ENCODE data around the gene GTF2H4.

The GTF2H4 gene

GRCh38 chr6:30945281-30945680, 37.3 kb downstream of the GTF2H4 start:
- H3K9ac ChIP-seq (ENCODE audit: low read depth, low read length): no peak overlapping the region
- no peaks in the 10 kb centered on the region for H3K36me3 ChIP-seq (ENCODE audit: control insufficient read depth, insufficient read depth, low read length)
- no peak overlapping the region for H3K27ac ChIP-seq (ENCODE audit: low read depth, low read length)
- H3K4me1 ChIP-seq (ENCODE audit: control insufficient read depth, insufficient read depth, low read length): peaks cover 11% of the 10 kb centered on the region
- H3K27me3 ChIP-seq (ENCODE audit: control insufficient read depth, insufficient read depth, low read length): no peaks in the 10 kb centered on the region
- no peak overlapping the region for H3K4me3 ChIP-seq (ENCODE audit: low read depth, low read length)
- H3K9me3 ChIP-seq (ENCODE audit: control insufficient read depth, insufficient read depth, low read length): no peaks in the 10 kb centered on the region

GRCh38 chr6:30947231-30947630, 39.2 kb downstream of the GTF2H4 start:
- Histone ChIP-seq H3K4me3 (ENCODE audit: low read depth, low read length) (no peak overlapping the region), H3K27me3 (ENCODE audit: control insufficient read depth, insufficient read depth, low read length) (no peaks in the 10 kb centered on the region), H3K9me3 (ENCODE audit: control insufficient read depth, insufficient read depth, low read length) (no peaks in the 10 kb centered on the region), H3K4me1 (ENCODE audit: control insufficient read depth, insufficient read depth, low read length) (peaks cover 7% of the 10 kb centered on the region), H3K27ac (ENCODE audit: low read depth, low read length) (no peak overlapping the region), H3K36me3 (ENCODE audit: control insufficient read depth, insufficient read depth, low read length) (no peaks in the 10 kb centered on the region), H3K9ac (ENCODE audit: low read depth, low read length) (no peak overlapping the region)

- no peak overlapping the region for H3K9ac ChIP-seq (ENCODE audit: low read depth, low read length)
- H3K4me1 ChIP-seq (ENCODE audit: control insufficient read depth, insufficient read depth, low read length): no peaks in the 10 kb centered on the region
- H3K36me3 ChIP-seq (ENCODE audit: control insufficient read depth, insufficient read depth, low read length): no peaks in the 10 kb centered on the region
- H3K27me3 ChIP-seq (ENCODE audit: control insufficient read depth, insufficient read depth, low read length): peaks cover 5% of the 10 kb centered on the region; the same call in 1 of the 2 replicates
- no peak overlapping the region for H3K4me3 ChIP-seq (ENCODE audit: low read depth, low read length)
- no peaks in the 10 kb centered on the region for H3K9me3 ChIP-seq (ENCODE audit: control insufficient read depth, insufficient read depth, low read length)
- no peak overlapping the region for H3K27ac ChIP-seq (ENCODE audit: low read depth, low read length)
Measured at GRCh38 chr6:30948811-30949210, 40.8 kb downstream of the GTF2H4 start.

GRCh38 chr6:30951907-30952469, 44.0 kb downstream of the GTF2H4 start:
- H3K36me3 ChIP-seq (ENCODE audit: control insufficient read depth, insufficient read depth, low read length): no peaks in the 10 kb centered on the region
- H3K27ac ChIP-seq (ENCODE audit: low read depth, low read length): no peak overlapping the region
- no peaks in the 10 kb centered on the region for H3K9me3 ChIP-seq (ENCODE audit: control insufficient read depth, insufficient read depth, low read length)
- H3K4me1 ChIP-seq (ENCODE audit: control insufficient read depth, insufficient read depth, low read length): peaks cover 6% of the 10 kb centered on the region
- H3K4me3 ChIP-seq (ENCODE audit: low read depth, low read length): no peak overlapping the region
- no peak overlapping the region for H3K9ac ChIP-seq (ENCODE audit: low read depth, low read length)
- peaks cover 33% of the 10 kb centered on the region for H3K27me3 ChIP-seq (ENCODE audit: control insufficient read depth, insufficient read depth, low read length)

GRCh38 chr6:30954631-30955366, 46.8 kb downstream of the GTF2H4 start:
- no peak overlapping the region for H3K9ac ChIP-seq (ENCODE audit: low read depth, low read length)
- H3K4me1 ChIP-seq (ENCODE audit: control insufficient read depth, insufficient read depth, low read length): peaks cover 6% of the 10 kb centered on the region
- H3K27ac ChIP-seq (ENCODE audit: low read depth, low read length): peak overlapping the region; percentile 34
- H3K4me3 ChIP-seq (ENCODE audit: low read depth, low read length): peak overlapping the region; percentile 63
- peaks cover 42% of the 10 kb centered on the region for H3K27me3 ChIP-seq (ENCODE audit: control insufficient read depth, insufficient read depth, low read length)
- H3K9me3 ChIP-seq (ENCODE audit: control insufficient read depth, insufficient read depth, low read length): no peaks in the 10 kb centered on the region
- H3K36me3 ChIP-seq (ENCODE audit: control insufficient read depth, insufficient read depth, low read length): no peaks in the 10 kb centered on the region

- Histone ChIP-seq H3K9me3 (ENCODE audit: control insufficient read depth, insufficient read depth, low read length) (no peaks in the 10 kb centered on the region), H3K4me3 (ENCODE audit: low read depth, low read length) (peak overlapping the region; percentile 63), H3K27me3 (ENCODE audit: control insufficient read depth, insufficient read depth, low read length) (peaks cover 42% of the 10 kb centered on the region), H3K9ac (ENCODE audit: low read depth, low read length) (peak overlapping the region; percentile 34; the same call in 1 of the 2 replicates), H3K36me3 (ENCODE audit: control insufficient read depth, insufficient read depth, low read length) (no peaks in the 10 kb centered on the region), H3K27ac (ENCODE audit: low read depth, low read length) (peak overlapping the region; percentile 34), H3K4me1 (ENCODE audit: control insufficient read depth, insufficient read depth, low read length) (peaks cover 6% of the 10 kb centered on the region)
Measured at GRCh38 chr6:30955367-30956042, 47.5 kb downstream of the GTF2H4 start.

- no peaks in the 10 kb centered on the region for H3K36me3 ChIP-seq (ENCODE audit: control insufficient read depth, insufficient read depth, low read length)
- no peaks in the 10 kb centered on the region for H3K9me3 ChIP-seq (ENCODE audit: control insufficient read depth, insufficient read depth, low read length)
- peaks cover 6% of the 10 kb centered on the region for H3K4me1 ChIP-seq (ENCODE audit: control insufficient read depth, insufficient read depth, low read length)
- no peak overlapping the region for H3K4me3 ChIP-seq (ENCODE audit: low read depth, low read length)
- peaks cover 42% of the 10 kb centered on the region for H3K27me3 ChIP-seq (ENCODE audit: control insufficient read depth, insufficient read depth, low read length)
- H3K9ac ChIP-seq (ENCODE audit: low read depth, low read length): no peak overlapping the region
- no peak overlapping the region for H3K27ac ChIP-seq (ENCODE audit: low read depth, low read length)
Measured at GRCh38 chr6:30957716-30958115, 49.7 kb downstream of the GTF2H4 start.

- H3K4me1 ChIP-seq (ENCODE audit: control insufficient read depth, insufficient read depth, low read length): peaks cover 3% of the 10 kb centered on the region
Measured at GRCh38 chr6:30960907-30961673, 53.1 kb downstream of the GTF2H4 start.

GRCh38 chr6:30962716-30963115, 54.7 kb downstream of the GTF2H4 start:
- Histone ChIP-seq H3K27ac (ENCODE audit: low read depth, low read length) (no peak overlapping the region), H3K4me1 (ENCODE audit: control insufficient read depth, insufficient read depth, low read length) (no peaks in the 10 kb centered on the region), H3K36me3 (ENCODE audit: control insufficient read depth, insufficient read depth, low read length) (no peaks in the 10 kb centered on the region), H3K4me3 (ENCODE audit: low read depth, low read length) (no peak overlapping the region), H3K9me3 (ENCODE audit: control insufficient read depth, insufficient read depth, low read length) (no peaks in the 10 kb centered on the region), H3K9ac (ENCODE audit: low read depth, low read length) (no peak overlapping the region), H3K27me3 (ENCODE audit: control insufficient read depth, insufficient read depth, low read length) (peaks cover 2% of the 10 kb centered on the region; the same call in 1 of the 2 replicates)

More at GRCh38 chr6:30960907-30961673, 53.1 kb downstream of the GTF2H4 start:
- Histone ChIP-seq H3K4me3 (ENCODE audit: low read depth, low read length) (no peak overlapping the region), H3K27ac (ENCODE audit: low read depth, low read length) (no peak overlapping the region), H3K27me3 (ENCODE audit: control insufficient read depth, insufficient read depth, low read length) (peaks cover 18% of the 10 kb centered on the region), H3K9ac (ENCODE audit: low read depth, low read length) (no peak overlapping the region), H3K9me3 (ENCODE audit: control insufficient read depth, insufficient read depth, low read length) (no peaks in the 10 kb centered on the region), H3K36me3 (ENCODE audit: control insufficient read depth, insufficient read depth, low read length) (no peaks in the 10 kb centered on the region)

- Histone ChIP-seq H3K9ac (ENCODE audit: low read depth, low read length) (no peak overlapping the region), H3K4me3 (ENCODE audit: low read depth, low read length) (no peak overlapping the region), H3K4me1 (ENCODE audit: control insufficient read depth, insufficient read depth, low read length) (no peaks in the 10 kb centered on the region), H3K36me3 (ENCODE audit: control insufficient read depth, insufficient read depth, low read length) (no peaks in the 10 kb centered on the region), H3K27ac (ENCODE audit: low read depth, low read length) (no peak overlapping the region), H3K9me3 (ENCODE audit: control insufficient read depth, insufficient read depth, low read length) (no peaks in the 10 kb centered on the region), H3K27me3 (ENCODE audit: control insufficient read depth, insufficient read depth, low read length) (no peaks in the 10 kb centered on the region)
Measured at GRCh38 chr6:30963641-30964040, 55.6 kb downstream of the GTF2H4 start.

All from HUES48 (cell line).